Activated T-cell treated with anti-CD3 and anti-CD28 coated beads for 24 hours (primary cell): ENCODE measurements around the gene TCIRG1.
A peak's percentile ranks its signal among the peaks of the same experiment; 100 is the strongest.
"Not testable (repeated sequence)": the region's sequence is repeated elsewhere in the genome, so short reads cannot be mapped to it uniquely, and the experiment has no call there.

Experiments
- DNase-seq: peaks from one replicate; pipeline ENCODE4 v3.0.0-alpha.2; 2020; ENCODE audit warnings: low read depth

TCIRG1 gene

GRCh38 chr11:68083517-68083916, 44.7 kb downstream of the TCIRG1 start:
- no peak for DNase-seq

- no peak for DNase-seq
Observed at GRCh38 chr11:68089679-68090078, 50.9 kb downstream of the TCIRG1 start.

- no peak for DNase-seq
Observed at GRCh38 chr11:68090287-68090686, 51.5 kb downstream of the TCIRG1 start.

DNA sequence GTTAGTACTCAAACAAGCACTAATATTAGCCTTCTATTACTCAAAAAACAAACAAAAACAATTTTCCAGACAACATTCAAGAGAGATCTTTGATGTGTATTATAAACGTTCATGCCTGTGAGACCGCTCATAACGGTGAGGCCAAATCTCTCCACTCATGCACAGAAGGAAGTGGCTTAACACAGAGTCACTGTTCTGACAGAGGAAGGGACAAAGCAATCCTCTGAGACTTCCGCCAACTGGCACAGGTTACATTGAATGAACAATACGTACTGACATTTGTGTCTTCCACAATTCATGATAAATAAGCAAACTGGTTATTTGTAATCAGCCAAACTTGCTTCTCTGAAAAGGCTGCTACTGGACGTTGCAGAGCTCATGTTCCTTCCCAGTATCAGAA, 51.9 kb downstream of the TCIRG1 start:
- DNase-seq: no peak

DNA sequence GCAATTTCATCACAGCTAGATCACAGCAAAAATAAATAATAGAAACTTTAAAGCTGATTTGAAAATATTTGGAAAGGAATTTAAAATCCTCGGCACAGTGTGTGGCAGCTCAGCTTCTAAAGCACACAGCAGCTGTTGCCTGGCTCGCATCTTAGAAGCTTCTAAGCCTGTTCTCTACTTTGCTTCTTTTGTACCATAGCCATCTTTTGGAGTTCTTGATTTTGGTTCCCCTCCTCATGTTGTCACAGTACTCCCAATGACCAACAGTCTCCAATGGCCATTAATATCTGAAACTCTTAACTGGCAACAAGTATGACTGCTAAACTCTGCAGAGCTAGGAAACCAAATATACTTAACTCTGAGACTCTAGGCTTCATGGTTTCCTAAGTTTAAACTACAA, 53.6 kb downstream of the TCIRG1 start:
- DNase-seq: no peak

DNA sequence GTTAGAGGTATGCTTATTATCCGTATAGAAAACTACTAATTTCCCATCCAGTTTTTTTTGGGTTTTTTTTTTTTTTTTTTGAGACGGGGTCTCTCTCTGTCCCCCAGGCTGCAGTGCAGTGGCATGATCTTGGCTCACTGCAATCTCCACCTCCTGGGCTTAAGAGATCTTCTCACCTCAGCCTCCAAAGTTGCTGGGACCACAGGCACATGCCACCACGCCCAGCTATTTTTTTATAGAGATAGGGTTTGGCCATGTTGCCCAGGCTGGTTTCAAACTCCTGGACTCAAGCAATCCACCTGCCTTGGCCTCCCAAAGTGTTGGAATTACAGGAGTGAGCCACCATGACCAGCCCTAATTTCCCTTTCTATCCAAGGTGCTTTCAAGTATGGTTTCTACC, 54.1 kb downstream of the TCIRG1 start:
- not testable (repeated sequence) for DNase-seq

- no peak for DNase-seq
Observed at GRCh38 chr11:68093565-68093964, 54.7 kb downstream of the TCIRG1 start.

DNA sequence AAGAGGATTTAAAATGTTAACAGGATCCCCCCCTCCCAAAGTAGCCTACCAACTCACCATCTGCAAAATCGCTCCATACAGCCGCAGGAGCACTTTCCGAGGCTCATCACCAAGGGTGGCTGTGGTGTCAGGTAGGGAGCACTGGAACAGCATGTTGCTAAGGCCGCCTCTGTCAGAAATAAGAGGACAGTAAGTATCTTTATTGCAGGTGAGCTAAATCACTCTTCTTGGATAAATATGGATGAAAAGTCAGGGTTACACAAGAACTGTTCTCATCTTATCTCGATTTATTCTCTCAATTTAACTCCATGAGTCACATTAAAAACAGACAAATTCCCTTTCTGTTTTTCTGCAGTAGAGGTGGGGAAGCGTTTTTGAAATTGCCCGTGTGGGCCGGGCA, 58.1 kb downstream of the TCIRG1 start:
- DNase-seq: no peak

- no peak for DNase-seq
Observed at GRCh38 chr11:68099057-68099456, 60.2 kb downstream of the TCIRG1 start.

GRCh38 chr11:68099474-68100405, 60.9 kb downstream of the TCIRG1 start:
- peak; percentile 9 for DNase-seq
